HTR-8/SVneo (cell line): ENCODE results near the gene TAS2R41.
"Not testable (repeated sequence)": the region's sequence is repeated elsewhere in the genome, so short reads cannot be mapped to it uniquely, and the experiment has no call there.

Experiments
- DNase-seq: peaks from one replicate; pipeline ENCODE4 v3.0.0; 2011; ENCODE audit warnings: low spot score, mixed read lengths; ENCODE audit not compliant: insufficient read length
- FAIRE-seq: peaks from 2 replicates; lab custom pipeline; 2011; peaks lifted over from hg19 to GRCh38; lab: Jason Lieb, UNC

TAS2R41 gene

GRCh38 chr7:143512488-143513340 lies 35.0 kb downstream of the TAS2R41 start:
- no peak for FAIRE-seq
- no peak for DNase-seq

- no peak for FAIRE-seq
These were observed 36.8 kb downstream of the TAS2R41 start for GRCh38 chr7:143514487-143514886.

GRCh38 chr7:143514995-143515735 lies 37.5 kb downstream of the TAS2R41 start:
- FAIRE-seq (no peak), DNase-seq (no peak)

More at GRCh38 chr7:143514487-143514886, 36.8 kb downstream of the TAS2R41 start:
- no peak for DNase-seq

DNA sequence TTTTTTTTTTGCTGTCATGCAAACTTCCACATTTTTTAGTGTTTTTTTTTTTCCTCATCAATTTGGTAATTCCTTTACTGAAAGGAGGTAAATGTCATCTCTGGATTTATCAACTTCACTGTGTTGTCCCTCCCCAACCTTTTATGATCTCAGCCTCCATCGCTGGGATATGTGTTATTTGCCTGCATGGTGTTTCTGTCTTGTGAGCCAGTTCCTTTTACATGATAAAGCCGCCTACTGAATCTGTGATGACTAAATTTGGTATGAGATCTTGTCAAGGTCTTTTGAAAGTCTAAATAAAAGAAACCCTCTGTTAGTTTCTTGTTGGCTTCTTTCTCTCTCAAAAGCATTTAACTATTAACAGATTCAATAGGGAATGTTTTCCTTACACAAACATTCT lies 39.3 kb downstream of the TAS2R41 start:
- DNase-seq (no peak), FAIRE-seq (no peak)

DNA sequence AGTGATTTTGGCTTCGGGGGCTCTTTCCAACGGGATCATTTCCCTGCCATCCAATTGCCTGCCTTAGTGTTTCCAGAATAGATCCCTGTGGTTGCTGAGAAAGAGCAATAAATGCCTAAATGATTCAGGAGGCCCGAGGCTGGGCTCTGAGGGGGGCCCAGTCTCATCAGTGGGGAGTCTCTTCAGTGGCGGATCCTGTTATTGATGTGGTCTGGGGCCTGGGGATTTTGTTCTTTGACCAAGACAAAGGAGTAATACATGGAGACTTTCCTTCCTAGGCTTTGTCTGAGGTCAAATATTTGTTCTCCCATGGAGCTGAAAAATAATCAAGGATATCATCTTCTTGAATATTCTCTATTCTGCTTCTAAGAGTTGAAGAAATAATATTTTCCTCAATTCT lies 40.8 kb downstream of the TAS2R41 start:
- FAIRE-seq (no peak), DNase-seq (no peak)

GRCh38 chr7:143518941-143519340 lies 41.3 kb downstream of the TAS2R41 start:
- FAIRE-seq: no peak
- DNase-seq: no peak

GRCh38 chr7:143519411-143520131 lies 41.9 kb downstream of the TAS2R41 start:
- FAIRE-seq (no peak), DNase-seq (peak; percentile 13)

DNA sequence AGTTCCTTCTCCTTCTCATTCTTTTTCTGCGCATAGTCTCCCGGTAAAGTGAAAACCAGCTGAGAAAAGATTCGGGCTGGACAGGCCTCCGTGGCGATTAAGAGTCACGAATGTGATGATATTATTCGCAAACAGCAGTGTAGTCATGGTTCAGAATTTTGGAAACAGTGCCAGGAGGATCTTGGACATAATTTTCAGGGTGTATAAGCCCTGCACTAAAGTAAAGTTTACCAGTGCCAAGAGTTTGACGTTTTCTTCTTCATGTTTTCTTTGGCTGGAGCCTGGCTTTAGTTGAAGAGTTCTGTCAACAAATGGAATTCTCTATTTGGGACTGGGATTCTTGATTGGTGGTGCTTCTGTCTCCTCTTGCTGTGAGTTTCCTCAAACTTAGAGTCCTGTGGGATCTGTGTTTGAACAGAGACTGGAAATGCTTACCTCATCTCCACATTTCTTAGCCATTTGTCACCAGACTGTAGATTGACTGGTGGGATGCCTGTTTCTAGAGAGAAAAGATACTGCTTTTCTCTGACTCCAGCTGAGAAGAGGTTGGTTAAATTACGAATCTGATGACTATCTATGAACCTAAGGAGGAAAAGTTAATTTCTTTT lies 44.7 kb downstream of the TAS2R41 start:
- FAIRE-seq: not testable (repeated sequence)

More for the DNA sequence above, 44.7 kb downstream of the TAS2R41 start:
- not testable (repeated sequence) for DNase-seq
